GM23248 (cell line): Measurements from ENCODE around the gene PDPK1.
"Not testable (repeated sequence)": the region's sequence is repeated elsewhere in the genome, so short reads cannot be mapped to it uniquely, and the experiment has no call there.

ENCODE experiments used
- EZH2 ChIP-seq: fragments of 200-600 bp; sonication (generic); IDR thresholded peaks from 2 replicates; pipeline ENCODE4 v1.6.1; 2018; ENCODE audit warnings: antibody characterized with exemption, mild to moderate bottlenecking; ENCODE audit not compliant: insufficient read depth, poor library complexity, severe bottlenecking
- EZH2phosphoT487 ChIP-seq: fragments of 200-600 bp; sonication (generic); IDR thresholded peaks from 2 replicates; pipeline ENCODE4 v1.6.1; 2018; ENCODE audit warnings: antibody characterized with exemption, moderate library complexity, mild to moderate bottlenecking, low read depth; ENCODE audit not compliant: insufficient read depth

- not testable (repeated sequence) for TF ChIP-seq EZH2, EZH2phosphoT487
Observed at GRCh38 chr16:2618964-2619363, 81.1 kb downstream of the PDPK1 start.
